ENCODE measurements around the gene CFAP61.

GRCh38 chr20:20390393-20390792 lies 338.1 kb downstream of the CFAP61 start:
- TF ChIP-seq CTCF (conservative IDR thresholded peaks at IDR 0.05) (no peak), ZFX (IDR thresholded peaks at IDR 0.05) (no peak)

Measured in C4-2B (cell line).